OCI-LY1 (cell line): ENCODE measurements around the gene ARL15.

Source experiments
- EZH2 ChIP-seq: fragments of 200-600 bp; sonication (generic), shearing (Covaris generic); IDR thresholded peaks from 2 replicates; pipeline ENCODE4 v1.8.0; 2017; ENCODE audit warnings: borderline replicate concordance, mixed run types, mild to moderate bottlenecking, antibody characterized with exemption, low read length, moderate library complexity, mixed read lengths
- TF ChIP-seq, protein P1 (sequence below): fragments of 200-600 bp; sonication (generic), shearing (Covaris generic); IDR thresholded peaks from 2 replicates; pipeline ENCODE4 v1.5.1; 2017; ENCODE audit warnings: mild to moderate bottlenecking, antibody characterized with exemption, low read length, moderate library complexity, mixed read lengths

DNA sequence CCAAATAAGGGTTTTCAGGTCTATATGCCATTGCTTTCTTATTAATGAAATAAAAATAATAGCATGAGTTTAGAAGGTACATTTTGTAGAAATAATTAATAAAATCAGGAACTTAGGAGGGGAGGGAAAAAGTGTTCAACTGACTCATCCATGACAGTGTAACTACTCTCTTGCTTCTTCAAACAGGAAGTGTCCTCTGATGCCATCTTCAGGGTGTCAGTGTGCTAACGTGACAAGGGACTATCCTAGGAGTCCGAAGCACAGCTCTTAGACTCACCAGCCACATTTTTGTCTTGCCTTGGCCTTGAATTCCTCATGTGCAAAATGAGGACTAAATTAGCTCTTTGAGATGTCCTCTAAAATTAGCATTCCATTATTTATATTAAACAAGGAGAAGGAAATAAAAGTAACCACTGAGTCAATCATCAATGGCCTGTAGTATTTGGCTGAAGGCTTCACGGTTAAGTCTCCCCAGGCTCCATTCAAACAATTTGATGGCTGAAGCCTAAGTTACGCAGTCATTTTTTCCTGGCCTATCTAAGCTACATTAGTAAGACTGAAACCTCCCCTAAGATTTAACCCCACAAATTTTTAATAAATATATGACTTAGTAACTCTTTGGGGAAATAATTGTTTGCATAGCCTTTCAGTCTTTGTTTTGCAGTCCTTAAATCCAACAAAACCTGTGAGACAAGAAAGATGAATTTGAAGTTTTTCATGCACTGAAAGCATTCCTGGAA lies 151.1 kb downstream of the ARL15 start:
- TF ChIP-seq, protein P1, sequence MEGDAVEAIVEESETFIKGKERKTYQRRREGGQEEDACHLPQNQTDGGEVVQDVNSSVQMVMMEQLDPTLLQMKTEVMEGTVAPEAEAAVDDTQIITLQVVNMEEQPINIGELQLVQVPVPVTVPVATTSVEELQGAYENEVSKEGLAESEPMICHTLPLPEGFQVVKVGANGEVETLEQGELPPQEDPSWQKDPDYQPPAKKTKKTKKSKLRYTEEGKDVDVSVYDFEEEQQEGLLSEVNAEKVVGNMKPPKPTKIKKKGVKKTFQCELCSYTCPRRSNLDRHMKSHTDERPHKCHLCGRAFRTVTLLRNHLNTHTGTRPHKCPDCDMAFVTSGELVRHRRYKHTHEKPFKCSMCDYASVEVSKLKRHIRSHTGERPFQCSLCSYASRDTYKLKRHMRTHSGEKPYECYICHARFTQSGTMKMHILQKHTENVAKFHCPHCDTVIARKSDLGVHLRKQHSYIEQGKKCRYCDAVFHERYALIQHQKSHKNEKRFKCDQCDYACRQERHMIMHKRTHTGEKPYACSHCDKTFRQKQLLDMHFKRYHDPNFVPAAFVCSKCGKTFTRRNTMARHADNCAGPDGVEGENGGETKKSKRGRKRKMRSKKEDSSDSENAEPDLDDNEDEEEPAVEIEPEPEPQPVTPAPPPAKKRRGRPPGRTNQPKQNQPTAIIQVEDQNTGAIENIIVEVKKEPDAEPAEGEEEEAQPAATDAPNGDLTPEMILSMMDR: 0 out of 2 replicates have a peak, but pooled peaks have one; percentile 15
- no peak for TF ChIP-seq EZH2
